OCI-LY1 (cell line): ENCODE results near the gene SSC5D.

Experiments used
- CTCF ChIP-seq: fragments of 200-600 bp; sonication (generic), shearing (Covaris generic); IDR thresholded peaks from 2 replicates; pipeline ENCODE4 v1.5.1; 2017; ENCODE audit warnings: mild to moderate bottlenecking, antibody characterized with exemption, low read length, moderate library complexity, mixed read lengths
- EZH2 ChIP-seq: fragments of 200-600 bp; sonication (generic), shearing (Covaris generic); IDR thresholded peaks from 2 replicates; pipeline ENCODE4 v1.8.0; 2017; ENCODE audit warnings: borderline replicate concordance, mixed run types, mild to moderate bottlenecking, antibody characterized with exemption, low read length, moderate library complexity, mixed read lengths

- TF ChIP-seq CTCF (no peak), EZH2 (no peak)
Observed at GRCh38 chr19:55464039-55464661, 24.1 kb upstream of the SSC5D start.
